ENCODE data around the gene VAC14. TPM values are rescaled to one million over a fixed set of nuclear protein-coding genes. Genes with fewer than 3 reads are reported as not detected.

VAC14 gene
- total RNA-seq, 1 donor from 2014 or later = 16.1 TPM

DNA sequence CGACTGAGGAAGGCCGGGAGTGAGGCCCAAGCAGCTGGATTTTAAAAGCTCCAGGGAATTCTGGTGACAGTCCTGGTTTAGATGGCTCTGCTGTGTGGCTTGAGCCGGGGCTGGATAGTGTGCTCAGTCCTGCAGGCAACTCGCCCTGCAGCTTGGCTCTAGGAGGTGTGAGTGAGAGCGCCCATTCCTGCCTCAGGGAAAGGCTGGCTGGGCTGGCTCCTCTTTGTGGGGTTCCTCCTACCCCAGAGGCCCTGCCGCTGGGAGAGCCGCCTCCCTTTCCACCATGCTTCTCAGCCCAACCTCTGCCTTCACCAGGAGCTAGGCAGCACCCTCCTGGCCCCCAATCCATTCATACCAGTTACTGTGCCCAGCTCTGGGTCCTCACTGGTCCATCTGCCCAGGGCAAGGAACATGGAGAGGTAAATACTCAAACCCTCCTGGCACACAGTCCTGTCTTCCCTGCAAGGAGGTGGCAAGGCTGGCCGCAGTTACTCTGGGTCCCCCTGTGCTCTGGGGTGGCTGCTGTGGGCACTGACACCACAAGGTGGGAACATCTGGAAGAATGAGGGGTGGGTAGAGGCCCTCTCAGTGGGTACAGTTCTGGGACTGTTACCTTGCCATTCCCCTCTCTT is 47.1 kb downstream of the VAC14 start:
- H3K79me2 ChIP-seq (ENCODE audit: low read depth) = no peaks in the 10 kb centered on the region
- no peak overlapping the region for H3K4me3 Mint-ChIP-seq
- H3K9me3 ChIP-seq (ENCODE audit: low read depth) = no peaks in the 10 kb centered on the region
- peaks cover 12% of the 10 kb centered on the region for H3K4me1 ChIP-seq
- H3K36me3 ChIP-seq = no peaks in the 10 kb centered on the region
- H4K20me1 ChIP-seq (ENCODE audit: low read depth) = no peaks in the 10 kb centered on the region
- TF ChIP-seq EZH2 (IDR thresholded peaks at IDR 0.05) (no peak), EZH2phosphoT487 (IDR thresholded peaks at IDR 0.05) (no peak)
- TF ChIP-seq, protein P1, sequence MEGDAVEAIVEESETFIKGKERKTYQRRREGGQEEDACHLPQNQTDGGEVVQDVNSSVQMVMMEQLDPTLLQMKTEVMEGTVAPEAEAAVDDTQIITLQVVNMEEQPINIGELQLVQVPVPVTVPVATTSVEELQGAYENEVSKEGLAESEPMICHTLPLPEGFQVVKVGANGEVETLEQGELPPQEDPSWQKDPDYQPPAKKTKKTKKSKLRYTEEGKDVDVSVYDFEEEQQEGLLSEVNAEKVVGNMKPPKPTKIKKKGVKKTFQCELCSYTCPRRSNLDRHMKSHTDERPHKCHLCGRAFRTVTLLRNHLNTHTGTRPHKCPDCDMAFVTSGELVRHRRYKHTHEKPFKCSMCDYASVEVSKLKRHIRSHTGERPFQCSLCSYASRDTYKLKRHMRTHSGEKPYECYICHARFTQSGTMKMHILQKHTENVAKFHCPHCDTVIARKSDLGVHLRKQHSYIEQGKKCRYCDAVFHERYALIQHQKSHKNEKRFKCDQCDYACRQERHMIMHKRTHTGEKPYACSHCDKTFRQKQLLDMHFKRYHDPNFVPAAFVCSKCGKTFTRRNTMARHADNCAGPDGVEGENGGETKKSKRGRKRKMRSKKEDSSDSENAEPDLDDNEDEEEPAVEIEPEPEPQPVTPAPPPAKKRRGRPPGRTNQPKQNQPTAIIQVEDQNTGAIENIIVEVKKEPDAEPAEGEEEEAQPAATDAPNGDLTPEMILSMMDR (IDR thresholded peaks at IDR 0.05) = no peak
- H3K27me3 Mint-ChIP-seq (ENCODE audit: insufficient read depth, low read depth) = peaks cover 3% of the 10 kb centered on the region
- no peak overlapping the region for H2AFZ ChIP-seq (replicated peaks)
- no peak overlapping the region for H3K4me2 ChIP-seq
- H3K4me1 Mint-ChIP-seq = peaks cover 36% of the 10 kb centered on the region
- no peak overlapping the region for H3K4me3 ChIP-seq
- DNase-seq (ENCODE audit: low spot score) = no peak
- peaks cover 4% of the 10 kb centered on the region for H3F3A ChIP-seq (ENCODE audit: low read depth)
- no peak overlapping the region for H3K9ac ChIP-seq
- no peaks in the 10 kb centered on the region for H3K27me3 ChIP-seq
- H3K27ac ChIP-seq = no peak overlapping the region
- H3K27ac Mint-ChIP-seq = no peak overlapping the region
- H3K36me3 Mint-ChIP-seq = peaks cover 3% of the 10 kb centered on the region
- H3K9me3 Mint-ChIP-seq = no peaks in the 10 kb centered on the region

DNA sequence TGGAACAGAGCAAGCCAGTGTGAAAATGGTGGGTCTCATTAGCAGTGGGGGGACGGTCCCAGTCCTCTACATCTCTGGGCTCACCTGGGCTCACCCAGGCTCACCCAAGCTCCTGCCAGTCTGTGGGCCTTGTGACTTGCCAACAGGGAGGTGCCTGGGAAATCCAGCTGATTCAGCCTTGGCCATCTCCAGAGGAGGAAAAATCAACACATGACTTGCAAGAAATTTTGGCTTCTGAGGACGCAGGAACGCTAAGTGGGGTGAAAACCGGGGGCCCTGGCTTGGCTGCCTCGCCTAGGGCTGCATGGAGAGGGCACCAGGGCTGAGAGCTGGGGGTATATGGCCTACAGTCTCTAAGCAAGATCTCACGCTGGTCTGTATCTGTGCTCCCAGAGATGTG is 47.7 kb downstream of the VAC14 start:
- no peak overlapping the region for H3K4me2 ChIP-seq
- no peak overlapping the region for H3K9ac ChIP-seq
- H3K4me3 Mint-ChIP-seq = no peak overlapping the region
- peak overlapping the region; percentile 35 for H3K27ac Mint-ChIP-seq
- H4K20me1 ChIP-seq (ENCODE audit: low read depth) = no peaks in the 10 kb centered on the region
- H3K4me3 ChIP-seq = no peak overlapping the region
- no peak overlapping the region for H2AFZ ChIP-seq (replicated peaks)
- no peaks in the 10 kb centered on the region for H3K36me3 ChIP-seq
- H3K27me3 Mint-ChIP-seq (ENCODE audit: insufficient read depth, low read depth) = peaks cover 2% of the 10 kb centered on the region
- H3K9me3 Mint-ChIP-seq = no peaks in the 10 kb centered on the region
- H3K27me3 ChIP-seq = no peaks in the 10 kb centered on the region
- DNase-seq (ENCODE audit: low spot score) = no peak
- H3K9me3 ChIP-seq (ENCODE audit: low read depth) = no peaks in the 10 kb centered on the region
- H3K79me2 ChIP-seq (ENCODE audit: low read depth) = no peaks in the 10 kb centered on the region
- H3K4me1 ChIP-seq = peaks cover 12% of the 10 kb centered on the region
- H3F3A ChIP-seq (ENCODE audit: low read depth) = peaks cover 4% of the 10 kb centered on the region
- peaks cover 3% of the 10 kb centered on the region for H3K36me3 Mint-ChIP-seq
- H3K27ac ChIP-seq = no peak overlapping the region
- peaks cover 39% of the 10 kb centered on the region for H3K4me1 Mint-ChIP-seq
- TF ChIP-seq EZH2phosphoT487 (IDR thresholded peaks at IDR 0.05) (no peak), EZH2 (IDR thresholded peaks at IDR 0.05) (no peak)
- TF ChIP-seq, protein P1 (IDR thresholded peaks at IDR 0.05) = no peak

DNA sequence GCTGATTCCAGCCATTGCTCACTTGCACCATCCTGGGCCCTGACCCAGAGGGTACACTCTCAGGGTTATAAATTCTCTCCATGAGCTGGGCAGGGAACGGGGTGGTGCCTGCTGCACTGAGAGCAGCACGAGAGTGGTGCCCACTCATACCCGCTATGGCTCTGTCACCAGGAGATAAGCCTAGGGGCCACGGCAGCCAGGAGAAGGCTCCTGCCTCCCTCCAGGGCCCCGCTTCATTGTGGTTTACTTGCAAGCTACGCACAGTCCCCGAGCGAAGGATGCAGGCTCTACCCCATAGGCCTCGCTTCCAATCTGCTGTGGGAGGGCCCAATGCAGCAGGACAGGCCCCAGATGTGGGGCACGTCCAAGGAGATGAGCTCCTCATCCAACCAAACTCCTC is 48.5 kb downstream of the VAC14 start:
- no peak for TF ChIP-seq EZH2phosphoT487 (IDR thresholded peaks at IDR 0.05)
- no peak for TF ChIP-seq EZH2 (IDR thresholded peaks at IDR 0.05)
- TF ChIP-seq, protein P1 (IDR thresholded peaks at IDR 0.05) = no peak
- Histone ChIP-seq H3K27ac (no peak overlapping the region), H2AFZ (replicated peaks) (no peak overlapping the region), H3K27me3 (no peaks in the 10 kb centered on the region), H3K36me3 (no peaks in the 10 kb centered on the region), H3K9ac (no peak overlapping the region), H3F3A (ENCODE audit: low read depth) (peaks cover 4% of the 10 kb centered on the region), H3K9me3 (ENCODE audit: low read depth) (no peaks in the 10 kb centered on the region), H3K4me1 (peaks cover 12% of the 10 kb centered on the region), H3K79me2 (ENCODE audit: low read depth) (no peaks in the 10 kb centered on the region), H3K4me3 (no peak overlapping the region), H3K4me2 (no peak overlapping the region), H4K20me1 (ENCODE audit: low read depth) (no peaks in the 10 kb centered on the region)
- peaks cover 41% of the 10 kb centered on the region for H3K4me1 Mint-ChIP-seq
- no peak for DNase-seq (ENCODE audit: low spot score)
- H3K9me3 Mint-ChIP-seq = no peaks in the 10 kb centered on the region
- peak overlapping the region; percentile 35 for H3K27ac Mint-ChIP-seq
- H3K36me3 Mint-ChIP-seq = peaks cover 3% of the 10 kb centered on the region
- H3K4me3 Mint-ChIP-seq = no peak overlapping the region
- H3K27me3 Mint-ChIP-seq (ENCODE audit: insufficient read depth, low read depth) = peaks cover 2% of the 10 kb centered on the region
